Adipose tissue (tissue), 3 donors: ENCODE data around the gene CSTB. TPM values are rescaled to one million over a fixed set of nuclear protein-coding genes. Genes with fewer than 3 reads are reported as not detected.

ENCODE experiments used
- H3K27ac ChIP-seq: one replicate; pipeline ENCODE4 v1.5.1; 2013; ENCODE audit warnings: low read depth, low read length
- WGBS, 3 donors: extraction: QIAGEN DNeasy Blood & Tissue Kit; methylation state at CpG; one replicate each; pipeline ENCODE4 v1.1.7; 2013; 5-methylcytosine and 5-hydroxymethylcytosine counted together
- polyA plus RNA-seq, 3 donors: library from polyadenylated mRNA; stranded (reverse); fragments of 200-250 nt; gene quantifications; one replicate each; pipeline ENCODE4 v1.2.3, GENCODE V29; 2013
- donor health status: healthy with polysubstance abuse.
- donor health status: Bipolar disorder and iron deficiency.
- donor health status: healthy.

Gene CSTB
- polyA plus RNA-seq, 3 donors, result 25.0 to 92.0 (median 90.4) TPM

GRCh38 chr21:43727519-43728153 is 48.5 kb downstream of the CSTB start:
- H3K27ac ChIP-seq, result no peak overlapping the region
- WGBS, 3 donors, result 37 to 49% (median 48%) methylated on average over 10 of the region's 10 CpGs

GRCh38 chr21:43726686-43727518 is 49.2 kb downstream of the CSTB start:
- WGBS, 3 donors, result 34 to 49% (median 35%) methylated on average over 21 of the region's 21 CpGs
- H3K27ac ChIP-seq, result no peak overlapping the region

Other genes starting within 250 kb of the CSTB start
- under 1 TPM; 0.09 to 0.34 (median 0.27) TPM for gene HSF2BP, start 116.8 kb downstream of the CSTB start, polyA plus RNA-seq
- gene RRP1B, start 116.7 kb downstream of the CSTB start, polyA plus RNA-seq, result 10 to 100 TPM in 1 of 3 donors, 1 to 10 TPM in 2; 7.2 to 16.4 (median 9.7) TPM
- 100 to 1,000 TPM in 1 of 3 donors, 10 to 100 TPM in 2; 62.6 to 231 (median 63.7) TPM for gene PDXK, start 57.2 kb downstream of the CSTB start, polyA plus RNA-seq
- 10 to 100 TPM in 1 of 3 donors, 1 to 10 TPM in 2; 8.7 to 19.1 (median 9.8) TPM for gene RRP1, start 13.3 kb upstream of the CSTB start, polyA plus RNA-seq
- gene AGPAT3, start 88.9 kb upstream of the CSTB start, polyA plus RNA-seq, result 10 to 100 TPM; 15.9 to 35.5 (median 16.2) TPM
- gene TRAPPC10, start 236.0 kb upstream of the CSTB start, polyA plus RNA-seq, result 10 to 100 TPM in 2 of 3 donors, 1 to 10 TPM in 1; 5.1 to 15.7 (median 10.9) TPM